WTC11 (cell line): ENCODE data around the gene C17orf75. TPM values are rescaled to one million over a fixed set of nuclear protein-coding genes. Genes with fewer than 3 reads are reported as not detected.

Experiments used
- ATAC-seq: fragments of 200-7000 bp; cut with Tn5 transposase; 2 replicates; pipeline ENCODE4 v1.10.0; 2021; ENCODE audit warnings: mild to moderate bottlenecking, moderate library complexity
- CTCF ChIA-PET: fragments of 300-600 bp; sonication (Branson Sonifier 250); formaldehyde crosslinking; loops from one replicate; lab custom pipeline; 2021; ENCODE audit warnings: antibody characterized with exemption; lab: Charles Lee
- POLR2A ChIA-PET: fragments of 350-600 bp; sonication (Branson Sonifier 250); formaldehyde crosslinking; loops from one replicate; lab custom pipeline; 2021; ENCODE audit warnings: antibody characterized with exemption; lab: Charles Lee
- DNase-seq: peaks from one replicate; pipeline ENCODE4 v3.0.0; 2021; ENCODE audit warnings: low spot score
- H3K27ac Mint-ChIP-seq: 2 replicates; pipeline ENCODE4 v1.8.0; 2021; ENCODE audit warnings: mixed read lengths
- H3K27me3 Mint-ChIP-seq: 2 replicates; pipeline ENCODE4 v1.8.0; 2021; ENCODE audit warnings: low read depth, mild to moderate bottlenecking, moderate library complexity, mixed read lengths
- H3K36me3 Mint-ChIP-seq: 2 replicates; pipeline ENCODE4 v1.8.0; 2021; ENCODE audit warnings: mixed read lengths
- H3K4me1 Mint-ChIP-seq: 2 replicates; pipeline ENCODE4 v1.8.0; 2022; ENCODE audit warnings: mixed read lengths
- H3K4me3 Mint-ChIP-seq: 2 replicates; pipeline ENCODE4 v1.8.0; 2021; ENCODE audit warnings: mild to moderate bottlenecking, moderate library complexity, mixed read lengths
- H3K9me3 Mint-ChIP-seq: 2 replicates; pipeline ENCODE4 v1.8.0; 2021; ENCODE audit warnings: mixed read lengths
- ATF1 ChIP-seq: sonication (generic); formaldehyde crosslinking; IDR thresholded peaks from 2 replicates; pipeline ENCODE4 v1.8.1; 2023; ENCODE audit warnings: mild to moderate bottlenecking, moderate library complexity, missing genetic modification reagents
- CREM ChIP-seq: sonication (generic); formaldehyde crosslinking; IDR thresholded peaks from 2 replicates; pipeline ENCODE4 v1.8.1; 2022; ENCODE audit warnings: mild to moderate bottlenecking, missing genetic modification reagents, moderate library complexity
- GABPB1 ChIP-seq: sonication (generic); formaldehyde crosslinking; IDR thresholded peaks from 2 replicates; pipeline ENCODE4 v1.8.1; 2023; ENCODE audit warnings: mild to moderate bottlenecking, missing genetic modification reagents
- MYBL2 ChIP-seq: sonication (generic); formaldehyde crosslinking; IDR thresholded peaks from 2 replicates; pipeline ENCODE4 v1.8.1; 2023; ENCODE audit warnings: mild to moderate bottlenecking, moderate library complexity, missing genetic modification reagents
- NR2C2 ChIP-seq: sonication (generic); formaldehyde crosslinking; IDR thresholded peaks from 2 replicates; pipeline ENCODE4 v1.8.0; 2022; ENCODE audit warnings: mild to moderate bottlenecking, missing genetic modification reagents
- OVOL2 ChIP-seq: fragments of 250-450 bp; sonication (Bioruptor Pico); IDR thresholded peaks from 2 replicates; pipeline ENCODE4 v1.9.0; 2021; ENCODE audit warnings: mild to moderate bottlenecking, borderline replicate concordance
- RORB ChIP-seq: fragments of 250-450 bp; sonication (Bioruptor Pico); IDR thresholded peaks from 2 replicates; pipeline ENCODE4 v1.9.0; 2021; ENCODE audit warnings: mild to moderate bottlenecking
- SMAD4 ChIP-seq: sonication (generic); formaldehyde crosslinking; IDR thresholded peaks from 2 replicates; pipeline ENCODE4 v1.8.0; 2022; ENCODE audit warnings: mild to moderate bottlenecking, missing genetic modification reagents
- SP1 ChIP-seq: sonication (generic); formaldehyde crosslinking; conservative IDR thresholded peaks from 2 replicates; pipeline ENCODE4 v1.8.1; 2022; ENCODE audit warnings: missing genetic modification reagents
- TCF7 ChIP-seq: sonication (generic); formaldehyde crosslinking; IDR thresholded peaks from 2 replicates; pipeline ENCODE4 v1.8.0; 2022; ENCODE audit warnings: mild to moderate bottlenecking, low read depth, missing genetic modification reagents, moderate library complexity
- TEAD1 ChIP-seq: sonication (generic); formaldehyde crosslinking; IDR thresholded peaks from 2 replicates; pipeline ENCODE4 v1.8.0; 2022; ENCODE audit warnings: mild to moderate bottlenecking, missing genetic modification reagents
- ZBTB21 ChIP-seq: sonication (generic); formaldehyde crosslinking; IDR thresholded peaks from 2 replicates; pipeline ENCODE4 v1.8.1; 2023; ENCODE audit warnings: mild to moderate bottlenecking, missing genetic modification reagents, borderline replicate concordance
- ZNF138 ChIP-seq: sonication (generic); formaldehyde crosslinking; conservative IDR thresholded peaks from 2 replicates; pipeline ENCODE4 v1.8.1; 2022; ENCODE audit warnings: mild to moderate bottlenecking, moderate library complexity, missing genetic modification reagents
- ZNF232 ChIP-seq: sonication (generic); formaldehyde crosslinking; IDR thresholded peaks from 2 replicates; pipeline ENCODE4 v1.8.0; 2022; ENCODE audit warnings: mild to moderate bottlenecking, missing genetic modification reagents
- total RNA-seq: library from RNA; stranded (reverse); gene quantifications from 3 replicates; pipeline ENCODE4 v1.2.3, GENCODE V29; 2021
- TF ChIP-seq, protein P1 (sequence below): fragments of 200-600 bp; IDR thresholded peaks from 2 replicates; pipeline ENCODE4 v1.8.0; 2022; ENCODE audit warnings: antibody characterized with exemption
- TF ChIP-seq, protein P2 (sequence below): sonication (generic); formaldehyde crosslinking; IDR thresholded peaks from 2 replicates; pipeline ENCODE4 v1.8.1; 2023; ENCODE audit warnings: mild to moderate bottlenecking, missing genetic modification reagents
- TF ChIP-seq, protein P3 (sequence below): sonication (generic); formaldehyde crosslinking; IDR thresholded peaks from 2 replicates; pipeline ENCODE4 v1.8.0; 2022; ENCODE audit warnings: mild to moderate bottlenecking, missing genetic modification reagents
- TF ChIP-seq, protein P4 (sequence below): fragments of 250-450 bp; sonication (Bioruptor Pico); conservative IDR thresholded peaks from 2 replicates; pipeline ENCODE4 v1.9.0; 2021; ENCODE audit warnings: mild to moderate bottlenecking
- TF ChIP-seq, protein P5 (sequence below): sonication (generic); formaldehyde crosslinking; IDR thresholded peaks from 2 replicates; pipeline ENCODE4 v1.8.1; 2023; ENCODE audit warnings: mild to moderate bottlenecking, missing genetic modification reagents, moderate library complexity

The C17orf75 gene
- total RNA-seq, 1 experiment from 2014 or later: 35.5 TPM

GRCh38 chr17:32341141-32341856 lies 674 bp downstream of the C17orf75 start:
- POLR2A ChIA-PET: no interaction called here

DNA sequence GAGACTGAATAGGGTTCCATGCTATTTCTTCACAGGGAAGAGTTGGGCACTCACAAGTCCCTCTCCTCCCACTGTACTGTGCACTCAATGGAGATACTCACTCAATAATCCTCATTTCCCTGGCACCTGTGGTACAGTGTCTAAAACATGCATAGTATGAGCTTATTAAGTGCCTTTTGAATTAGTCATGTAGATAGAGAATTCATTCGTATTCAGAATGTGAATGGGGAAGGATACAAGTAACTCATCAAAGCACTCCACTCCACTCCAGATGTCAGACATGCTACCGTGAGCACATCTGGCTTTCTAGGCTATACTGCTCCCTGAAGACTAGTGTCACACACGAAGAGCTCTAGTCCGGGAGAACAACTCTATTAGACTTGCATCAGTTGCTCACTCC lies 6.3 kb downstream of the C17orf75 start:
- no peaks in the 10 kb centered on the region for H3K9me3 Mint-ChIP-seq
- H3K36me3 Mint-ChIP-seq: peaks cover 55% of the 10 kb centered on the region
- no peak for DNase-seq
- ChIA-PET CTCF (interaction anchor here (1.0 kb wide), 1 partner anchor 83 kb away, joined by 3 read pairs; no protein-coding TSS in a partner anchor), POLR2A (no interaction called here)
- no peak overlapping the region for H3K27ac Mint-ChIP-seq
- TF ChIP-seq TCF7 (CRISPR knock-in tag) (no peak), OVOL2 (CRISPR knock-in tag) (no peak), ATF1 (CRISPR knock-in tag) (no peak), SP1 (CRISPR knock-in tag) (no peak), RORB (CRISPR knock-in tag) (no peak), GABPB1 (CRISPR knock-in tag) (no peak), ZNF138 (CRISPR knock-in tag) (no peak)
- TF ChIP-seq, protein P1, sequence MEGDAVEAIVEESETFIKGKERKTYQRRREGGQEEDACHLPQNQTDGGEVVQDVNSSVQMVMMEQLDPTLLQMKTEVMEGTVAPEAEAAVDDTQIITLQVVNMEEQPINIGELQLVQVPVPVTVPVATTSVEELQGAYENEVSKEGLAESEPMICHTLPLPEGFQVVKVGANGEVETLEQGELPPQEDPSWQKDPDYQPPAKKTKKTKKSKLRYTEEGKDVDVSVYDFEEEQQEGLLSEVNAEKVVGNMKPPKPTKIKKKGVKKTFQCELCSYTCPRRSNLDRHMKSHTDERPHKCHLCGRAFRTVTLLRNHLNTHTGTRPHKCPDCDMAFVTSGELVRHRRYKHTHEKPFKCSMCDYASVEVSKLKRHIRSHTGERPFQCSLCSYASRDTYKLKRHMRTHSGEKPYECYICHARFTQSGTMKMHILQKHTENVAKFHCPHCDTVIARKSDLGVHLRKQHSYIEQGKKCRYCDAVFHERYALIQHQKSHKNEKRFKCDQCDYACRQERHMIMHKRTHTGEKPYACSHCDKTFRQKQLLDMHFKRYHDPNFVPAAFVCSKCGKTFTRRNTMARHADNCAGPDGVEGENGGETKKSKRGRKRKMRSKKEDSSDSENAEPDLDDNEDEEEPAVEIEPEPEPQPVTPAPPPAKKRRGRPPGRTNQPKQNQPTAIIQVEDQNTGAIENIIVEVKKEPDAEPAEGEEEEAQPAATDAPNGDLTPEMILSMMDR: no peak
- TF ChIP-seq, protein P2, sequence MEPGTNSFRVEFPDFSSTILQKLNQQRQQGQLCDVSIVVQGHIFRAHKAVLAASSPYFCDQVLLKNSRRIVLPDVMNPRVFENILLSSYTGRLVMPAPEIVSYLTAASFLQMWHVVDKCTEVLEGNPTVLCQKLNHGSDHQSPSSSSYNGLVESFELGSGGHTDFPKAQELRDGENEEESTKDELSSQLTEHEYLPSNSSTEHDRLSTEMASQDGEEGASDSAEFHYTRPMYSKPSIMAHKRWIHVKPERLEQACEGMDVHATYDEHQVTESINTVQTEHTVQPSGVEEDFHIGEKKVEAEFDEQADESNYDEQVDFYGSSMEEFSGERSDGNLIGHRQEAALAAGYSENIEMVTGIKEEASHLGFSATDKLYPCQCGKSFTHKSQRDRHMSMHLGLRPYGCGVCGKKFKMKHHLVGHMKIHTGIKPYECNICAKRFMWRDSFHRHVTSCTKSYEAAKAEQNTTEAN: no peak
- TF ChIP-seq, protein P3, sequence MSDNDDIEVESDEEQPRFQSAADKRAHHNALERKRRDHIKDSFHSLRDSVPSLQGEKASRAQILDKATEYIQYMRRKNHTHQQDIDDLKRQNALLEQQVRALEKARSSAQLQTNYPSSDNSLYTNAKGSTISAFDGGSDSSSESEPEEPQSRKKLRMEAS (CRISPR knock-in tag): no peak
- no peaks in the 10 kb centered on the region for H3K4me1 Mint-ChIP-seq
- H3K4me3 Mint-ChIP-seq: no peak overlapping the region
- no peaks in the 10 kb centered on the region for H3K27me3 Mint-ChIP-seq
- no peak for ATAC-seq

More at GRCh38 chr17:32341141-32341856, 674 bp downstream of the C17orf75 start:
- CTCF ChIA-PET: interaction anchor here (0.6 to 1.3 kb wide), 6 partner anchors 13 to 103 kb away, joined by 3 to 4 read pairs (median 4); partner anchors contain the start of gene PSMD11
- no peak; the same call in 1 of the 2 replicates for ATAC-seq
- Mint-ChIP-seq H3K27ac (peak overlapping the region; percentile 60), H3K9me3 (no peaks in the 10 kb centered on the region), H3K4me3 (peak overlapping the region; percentile 96), H3K27me3 (no peaks in the 10 kb centered on the region), H3K36me3 (peaks cover 19% of the 10 kb centered on the region), H3K4me1 (peaks cover 15% of the 10 kb centered on the region)
- no peak for DNase-seq
- TF ChIP-seq ZBTB21 (peak; percentile 1; the same call in 1 of the 2 replicates), TEAD1 (CRISPR knock-in tag) (no peak)
- TF ChIP-seq, protein P1: 0 out of 2 replicates have a peak, but pooled peaks have one; percentile 21

GRCh38 chr17:32335046-32335445 lies 6.9 kb downstream of the C17orf75 start:
- ATAC-seq (no peak), DNase-seq (no peak)
- peaks cover 55% of the 10 kb centered on the region for H3K36me3 Mint-ChIP-seq
- no peak overlapping the region for H3K4me3 Mint-ChIP-seq
- H3K27ac Mint-ChIP-seq: no peak overlapping the region
- no peaks in the 10 kb centered on the region for H3K9me3 Mint-ChIP-seq
- ChIA-PET POLR2A (no interaction called here), CTCF (no interaction called here)
- H3K27me3 Mint-ChIP-seq: no peaks in the 10 kb centered on the region
- no peaks in the 10 kb centered on the region for H3K4me1 Mint-ChIP-seq
- TF ChIP-seq, protein P4, sequence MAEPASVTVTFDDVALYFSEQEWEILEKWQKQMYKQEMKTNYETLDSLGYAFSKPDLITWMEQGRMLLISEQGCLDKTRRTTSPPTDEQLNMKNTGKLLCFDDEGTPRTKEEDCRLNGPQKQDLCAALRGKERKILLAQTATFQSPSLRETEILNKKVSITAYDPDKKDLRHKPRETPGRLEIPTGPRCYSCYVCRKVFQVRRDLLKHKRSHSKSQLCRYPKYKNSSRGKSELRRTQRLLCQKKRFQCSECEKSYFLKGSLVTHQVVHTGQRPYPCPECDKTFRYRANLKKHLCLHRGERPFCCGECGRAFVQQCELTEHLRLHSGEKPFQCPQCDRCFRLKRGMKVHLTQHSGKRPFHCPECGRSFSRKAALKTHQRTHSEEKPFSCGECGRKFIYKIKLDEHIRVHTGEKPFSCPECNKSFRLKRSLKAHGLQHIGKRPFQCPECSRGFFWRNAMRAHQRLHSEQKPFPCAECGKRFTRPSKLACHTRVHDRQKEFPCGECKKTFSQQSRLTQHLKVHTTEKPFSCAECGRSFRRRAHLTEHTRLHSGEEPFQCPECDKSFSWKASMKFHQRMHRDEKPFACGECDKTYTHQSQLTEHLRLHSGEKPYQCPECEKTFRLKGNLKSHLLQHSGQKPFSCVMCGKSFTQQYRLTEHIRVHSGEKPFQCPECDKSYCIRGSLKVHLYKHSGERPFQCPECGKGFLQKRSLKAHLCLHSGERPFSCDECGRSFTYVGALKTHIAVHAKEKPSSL: no peak
- TF ChIP-seq MYBL2 (CRISPR knock-in tag): no peak
- TF ChIP-seq OVOL2 (CRISPR knock-in tag): no peak
- TF ChIP-seq ZNF232 (CRISPR knock-in tag): no peak
- no peak for TF ChIP-seq CREM (CRISPR knock-in tag)
- no peak for TF ChIP-seq NR2C2 (CRISPR knock-in tag)
- TF ChIP-seq, protein P5, sequence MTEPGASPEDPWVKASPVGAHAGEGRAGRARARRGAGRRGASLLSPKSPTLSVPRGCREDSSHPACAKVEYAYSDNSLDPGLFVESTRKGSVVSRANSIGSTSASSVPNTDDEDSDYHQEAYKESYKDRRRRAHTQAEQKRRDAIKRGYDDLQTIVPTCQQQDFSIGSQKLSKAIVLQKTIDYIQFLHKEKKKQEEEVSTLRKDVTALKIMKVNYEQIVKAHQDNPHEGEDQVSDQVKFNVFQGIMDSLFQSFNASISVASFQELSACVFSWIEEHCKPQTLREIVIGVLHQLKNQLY (CRISPR knock-in tag): no peak
- TF ChIP-seq SMAD4 (CRISPR knock-in tag): no peak
